Left ventricle myocardium superior (tissue), 1 donor: ENCODE data around the gene ERG. TPM values are rescaled to one million over a fixed set of nuclear protein-coding genes. Genes with fewer than 3 reads are reported as not detected.

Experiments used
- ATAC-seq: fragments of 200-7000 bp; cut with Tn5 transposase; one replicate; pipeline ENCODE4 v1.9.1; 2020; ENCODE audit warnings: mild to moderate bottlenecking, moderate library complexity
- DNase-seq: peaks from one replicate; pipeline ENCODE4 v3.0.0-alpha.2; 2020
- intact Hi-C: fragments of 100-400 bp; cut with micrococcal nuclease; formaldehyde crosslinking; loops from one replicate; pipeline ENCODE4 v1.11.0; 2022
- long read RNA-seq: library from polyadenylated mRNA; unstranded; transcript quantifications from one replicate; pipeline ENCODE4 v2.0.0, GENCODE V29; 2021
- total RNA-seq: library from RNA; stranded (reverse); fragmentation: NEBNext Ultra II Directional; extraction: Animal tissue kit (Norgen Biotek cat#: 25700); gene quantifications from one replicate; pipeline ENCODE4 v1.2.1, GENCODE V29; 2021
- donor health status: DM: no; HTN: yes; CAD: no; lungs with severe emphysema.

Gene ERG, protein sequence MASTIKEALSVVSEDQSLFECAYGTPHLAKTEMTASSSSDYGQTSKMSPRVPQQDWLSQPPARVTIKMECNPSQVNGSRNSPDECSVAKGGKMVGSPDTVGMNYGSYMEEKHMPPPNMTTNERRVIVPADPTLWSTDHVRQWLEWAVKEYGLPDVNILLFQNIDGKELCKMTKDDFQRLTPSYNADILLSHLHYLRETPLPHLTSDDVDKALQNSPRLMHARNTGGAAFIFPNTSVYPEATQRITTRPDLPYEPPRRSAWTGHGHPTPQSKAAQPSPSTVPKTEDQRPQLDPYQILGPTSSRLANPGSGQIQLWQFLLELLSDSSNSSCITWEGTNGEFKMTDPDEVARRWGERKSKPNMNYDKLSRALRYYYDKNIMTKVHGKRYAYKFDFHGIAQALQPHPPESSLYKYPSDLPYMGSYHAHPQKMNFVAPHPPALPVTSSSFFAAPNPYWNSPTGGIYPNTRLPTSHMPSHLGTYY
- total RNA-seq = 19.3 TPM
- long read RNA-seq, full-length matches to known transcripts = 2 of 6 reads
- long read RNA-seq, partial matches to known transcripts = 0 of 6 reads
- long read RNA-seq, other reads (novel, unspliced or antisense) = 4 of 6 reads

DNA sequence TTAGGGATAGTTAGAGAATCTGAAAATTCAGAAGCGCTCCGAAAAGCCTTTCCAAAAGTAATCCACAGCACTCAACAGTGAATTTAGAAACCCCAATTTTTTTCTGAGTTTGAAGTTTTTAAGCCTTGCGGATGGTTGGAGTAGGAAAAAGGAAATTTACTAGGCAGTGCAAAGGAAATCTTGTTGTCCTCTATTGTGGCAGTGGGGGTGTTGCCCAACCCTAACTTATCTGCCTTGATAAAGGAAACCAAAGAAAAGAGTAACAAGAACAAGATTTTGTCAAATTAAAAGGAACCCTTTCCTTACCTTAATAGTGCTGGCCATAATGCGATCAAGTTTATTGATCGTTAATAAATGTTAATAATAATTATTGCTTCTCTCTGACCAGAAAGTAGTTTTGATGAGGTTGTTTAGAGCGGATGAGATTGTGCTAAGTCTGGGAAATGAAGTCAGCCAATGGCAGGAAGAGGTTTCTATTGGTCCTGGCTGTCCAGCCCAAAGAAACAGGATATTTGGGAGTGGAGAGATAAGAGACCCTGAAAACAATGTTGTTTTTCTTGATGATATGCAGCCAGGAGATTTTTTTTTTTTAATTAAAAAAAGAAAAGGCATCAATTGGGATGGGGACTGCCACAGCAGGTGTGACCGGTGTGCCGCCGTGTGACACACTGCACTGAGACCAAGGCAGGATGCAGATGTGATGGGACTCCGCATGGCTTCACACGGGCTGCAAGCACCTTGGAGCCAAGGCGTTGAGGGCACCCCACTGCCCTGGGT, at the start of gene ERG:
Gene ERG (minus strand): TSS at position 421 of the 777 bp plus-strand sequence. CDS start 97 bp downstream, at position 324.
- peak; percentile 49 for DNase-seq
- intact Hi-C loops = loop anchor here (10.0 kb wide), 1 partner anchor 113 kb away; no protein-coding TSS in a partner anchor
- ATAC-seq = peak; percentile 73

- intact Hi-C loops = no loop called here
- DNase-seq (no peak), ATAC-seq (no peak)
Measured at GRCh38 chr21:38544661-38545060, 46.4 kb upstream of the ERG start.

- ATAC-seq (no peak), DNase-seq (no peak)
- intact Hi-C loops = no loop called here
Measured at GRCh38 chr21:38542263-38542662, 44.0 kb upstream of the ERG start.

DNA sequence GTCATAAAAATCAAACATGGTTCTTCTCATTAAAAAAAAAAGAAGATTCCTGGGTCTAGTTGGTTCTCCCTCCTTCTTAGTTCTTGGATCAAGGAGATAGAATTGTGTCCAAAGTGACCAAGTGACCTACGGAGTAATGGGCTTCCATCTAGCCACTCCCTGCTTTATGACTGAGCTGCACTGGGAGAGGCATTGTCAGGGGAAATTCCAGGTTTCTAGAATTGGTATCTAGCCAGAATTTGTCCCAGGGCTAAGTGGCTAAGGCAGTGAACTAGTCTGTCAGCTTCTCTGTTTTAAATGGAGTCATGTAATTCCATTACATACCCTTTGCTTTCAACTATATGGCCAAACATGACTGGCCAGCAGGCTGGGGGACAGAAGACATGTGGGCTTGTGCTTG, 40.1 kb upstream of the ERG start:
- DNase-seq (no peak), ATAC-seq (no peak)
- intact Hi-C loops = no loop called here

- intact Hi-C loops = no loop called here
- DNase-seq (no peak), ATAC-seq (no peak)
Measured at GRCh38 chr21:38534591-38534990, 36.3 kb upstream of the ERG start.

DNA sequence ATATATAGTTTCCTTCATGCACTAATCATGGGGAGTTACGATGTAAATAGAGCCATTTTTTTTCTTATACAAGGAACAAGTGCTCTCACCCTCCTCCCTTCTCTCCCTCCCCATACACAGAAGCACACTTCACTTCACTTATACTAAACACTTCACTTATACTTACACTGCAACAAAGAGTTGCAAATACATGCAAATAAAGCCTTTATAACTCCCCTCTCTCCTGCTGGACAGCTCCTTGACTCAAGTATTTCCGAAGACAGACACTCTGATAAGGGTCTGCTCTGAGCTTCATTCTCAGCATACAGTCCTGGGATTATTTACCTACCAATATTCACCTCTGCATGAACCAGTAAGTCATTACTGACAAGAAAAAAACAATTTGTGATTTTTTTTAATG, 35.6 kb upstream of the ERG start:
- DNase-seq (no peak), ATAC-seq (no peak)
- intact Hi-C loops = no loop called here

DNA sequence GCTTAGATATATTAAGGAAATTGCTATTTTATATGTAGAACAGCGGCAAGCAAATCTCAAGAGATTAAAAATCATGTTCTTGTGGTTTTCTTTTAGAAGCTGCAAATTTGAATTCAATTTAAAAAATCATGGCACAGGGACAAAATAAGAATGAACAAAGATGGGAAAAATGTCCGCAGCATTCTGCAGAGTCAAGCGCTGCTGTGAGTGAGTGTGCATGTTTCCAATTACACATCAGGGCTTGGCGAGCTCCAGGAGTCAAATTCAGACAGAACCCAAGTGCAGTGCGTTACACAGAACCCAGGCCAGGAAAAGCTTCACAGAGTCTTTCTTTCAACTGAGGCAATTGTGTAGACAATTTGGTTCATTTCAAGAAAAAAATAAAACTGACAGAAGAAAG, 33.3 kb upstream of the ERG start:
- peak; percentile 51 for ATAC-seq
- no peak for DNase-seq
- intact Hi-C loops = no loop called here

- DNase-seq = no peak
- intact Hi-C loops = no loop called here
- ATAC-seq = no peak
Measured at GRCh38 chr21:38531039-38531541, 32.8 kb upstream of the ERG start.

DNA sequence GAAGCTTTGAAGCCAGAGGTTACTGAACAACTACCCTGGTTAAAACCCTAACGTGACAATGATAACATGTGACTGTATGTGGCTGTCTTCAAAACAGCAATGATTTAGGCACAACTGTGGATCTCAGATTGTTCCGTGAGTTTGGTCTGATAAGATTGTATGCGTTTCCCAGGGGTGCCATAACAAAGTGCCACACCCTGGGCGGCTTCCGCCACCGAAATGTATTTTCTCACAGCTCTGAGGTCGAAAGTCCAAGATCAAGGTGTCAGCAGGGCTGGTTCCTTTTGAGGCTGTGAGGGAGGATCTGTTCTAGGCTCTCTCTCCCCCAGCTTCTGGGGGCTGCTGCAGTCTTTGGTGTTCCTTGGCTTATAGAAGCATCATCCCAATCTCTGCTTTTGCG, 29.5 kb upstream of the ERG start:
- intact Hi-C loops = no loop called here
- ATAC-seq = no peak
- DNase-seq = no peak

GRCh38 chr21:38525454-38525853, 27.2 kb upstream of the ERG start:
- no peak for DNase-seq
- intact Hi-C loops = no loop called here
- ATAC-seq = no peak

DNA sequence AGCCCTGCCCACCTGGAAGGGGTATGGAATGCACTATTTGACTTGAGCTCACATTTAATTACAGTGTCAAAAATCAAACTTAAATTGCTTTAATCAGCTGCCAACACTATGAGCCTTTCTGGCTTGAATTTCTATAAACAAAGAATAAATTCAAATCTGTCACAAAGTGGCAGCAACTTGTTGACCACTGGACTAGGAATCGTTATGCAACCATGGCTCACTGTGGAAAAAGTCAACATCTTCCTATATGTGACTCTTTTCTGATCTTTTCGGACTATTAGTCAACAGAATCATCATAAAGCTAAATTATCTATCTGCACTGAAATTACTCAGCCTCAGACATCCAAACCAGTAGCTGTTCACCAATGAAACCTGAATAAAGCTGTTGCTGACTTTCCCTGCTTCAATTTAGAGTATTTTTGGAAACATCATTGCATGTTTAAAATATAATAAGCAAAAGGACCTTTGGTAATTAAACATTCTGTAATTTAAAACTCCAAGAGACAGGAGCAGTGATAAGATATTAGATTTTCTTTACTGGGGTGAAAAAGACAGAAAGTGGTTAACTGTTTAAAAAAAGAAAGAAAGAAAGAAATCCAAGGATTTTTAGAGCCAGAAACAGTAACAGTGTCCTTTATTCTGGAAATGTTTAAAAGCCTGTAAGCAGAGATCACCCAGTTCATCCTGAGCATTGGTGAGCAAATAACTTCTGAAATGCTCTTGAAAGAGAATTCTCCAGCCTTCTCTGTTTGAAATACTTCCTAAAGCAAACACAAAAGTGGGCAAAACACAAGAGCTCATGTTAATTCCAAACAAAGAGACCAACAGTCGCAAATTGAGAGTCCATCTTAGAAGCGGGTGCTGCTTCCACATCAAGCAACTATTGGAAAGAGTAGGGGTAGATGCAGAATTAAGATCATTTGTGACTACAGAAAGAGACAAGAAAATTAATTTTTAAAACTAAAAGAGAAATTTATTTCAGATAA, 26.2 kb upstream of the ERG start:
- ATAC-seq (no peak), DNase-seq (no peak)
- intact Hi-C loops = no loop called here

GRCh38 chr21:38520511-38520910, 22.2 kb upstream of the ERG start:
- intact Hi-C loops = no loop called here
- ATAC-seq (no peak), DNase-seq (no peak)

DNA sequence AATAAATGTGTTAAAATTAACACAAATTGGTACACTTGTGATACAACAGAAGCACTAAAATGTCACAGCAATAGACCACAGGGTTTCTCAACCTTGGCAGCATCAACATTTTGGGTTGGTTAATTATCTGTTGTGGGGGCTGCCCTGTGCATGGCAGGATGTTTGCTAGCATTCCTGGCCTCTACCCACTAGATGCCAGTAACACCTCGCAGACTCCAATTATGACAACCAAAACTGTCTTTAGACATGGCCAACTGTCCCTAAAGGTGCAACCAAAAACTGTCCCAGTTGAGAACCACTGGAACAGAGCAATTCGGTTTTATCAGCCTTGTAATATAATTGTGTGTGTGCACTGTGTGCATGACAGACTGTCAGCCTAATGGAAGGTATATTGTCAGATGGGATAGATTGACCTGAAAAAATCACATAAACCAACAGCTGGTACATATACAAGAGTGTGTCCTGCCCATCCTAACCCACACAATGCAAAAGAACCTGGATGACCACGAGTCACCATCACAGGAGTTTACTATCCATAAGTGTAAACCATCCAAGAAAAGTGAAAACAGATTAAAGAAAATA, 13.5 kb upstream of the ERG start:
- ATAC-seq = no peak
- DNase-seq = no peak
- intact Hi-C loops = loop anchor here (10.0 kb wide), 1 partner anchor 193 kb away; no protein-coding TSS in a partner anchor

DNA sequence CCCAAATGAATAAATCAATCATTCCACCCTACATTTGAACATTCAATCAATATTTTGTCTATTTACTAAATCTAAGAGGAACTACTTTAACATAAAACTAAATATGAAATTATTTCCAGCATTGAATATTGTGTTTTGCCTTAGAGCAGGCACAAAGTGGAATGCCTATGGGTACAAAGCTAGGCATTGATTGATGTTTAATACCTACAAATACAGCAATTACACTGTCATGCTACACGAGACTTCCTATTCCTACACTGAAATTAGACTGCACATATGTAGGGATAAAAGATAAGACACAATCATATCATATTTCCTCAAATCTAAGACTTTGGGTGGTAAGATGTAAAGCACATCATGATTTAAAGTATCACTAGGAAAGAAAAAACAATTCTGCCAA, 12.9 kb upstream of the ERG start:
- DNase-seq = no peak
- intact Hi-C loops = loop anchor here (10.0 kb wide), 1 partner anchor 194 kb away; no protein-coding TSS in a partner anchor
- no peak for ATAC-seq

DNA sequence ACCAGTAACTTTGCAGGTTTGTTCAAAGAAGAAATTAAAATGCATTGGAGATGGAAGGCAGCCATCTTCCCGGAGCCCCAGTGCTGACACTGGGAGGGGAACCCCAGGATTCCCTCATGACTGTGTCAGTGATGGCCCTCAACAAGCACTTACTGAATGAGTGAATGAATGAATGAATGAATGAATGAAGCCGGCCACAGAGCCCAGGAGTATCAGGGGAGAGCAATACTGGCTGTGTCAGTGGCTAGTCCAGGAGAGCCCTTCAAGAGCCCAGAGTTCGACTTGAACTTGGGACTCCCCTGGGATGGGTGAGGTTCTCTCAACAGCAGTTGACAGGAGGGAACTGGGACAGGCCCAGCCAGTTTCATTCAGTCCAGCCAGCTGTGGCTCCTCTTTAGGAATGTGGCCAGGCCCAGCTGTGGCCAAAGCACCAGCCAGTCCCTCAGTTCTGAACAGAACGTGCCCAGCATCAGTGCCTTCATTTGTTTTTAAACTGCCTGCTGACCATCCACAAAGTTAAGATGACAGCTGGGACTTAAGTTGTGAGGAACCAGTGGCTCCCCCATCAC, 9.2 kb upstream of the ERG start:
- DNase-seq (no peak), ATAC-seq (no peak)
- intact Hi-C loops = no loop called here

GRCh38 chr21:38506661-38507281, 8.5 kb upstream of the ERG start:
- ATAC-seq (peak; percentile 59), DNase-seq (peak; percentile 36)
- intact Hi-C loops = no loop called here

DNA sequence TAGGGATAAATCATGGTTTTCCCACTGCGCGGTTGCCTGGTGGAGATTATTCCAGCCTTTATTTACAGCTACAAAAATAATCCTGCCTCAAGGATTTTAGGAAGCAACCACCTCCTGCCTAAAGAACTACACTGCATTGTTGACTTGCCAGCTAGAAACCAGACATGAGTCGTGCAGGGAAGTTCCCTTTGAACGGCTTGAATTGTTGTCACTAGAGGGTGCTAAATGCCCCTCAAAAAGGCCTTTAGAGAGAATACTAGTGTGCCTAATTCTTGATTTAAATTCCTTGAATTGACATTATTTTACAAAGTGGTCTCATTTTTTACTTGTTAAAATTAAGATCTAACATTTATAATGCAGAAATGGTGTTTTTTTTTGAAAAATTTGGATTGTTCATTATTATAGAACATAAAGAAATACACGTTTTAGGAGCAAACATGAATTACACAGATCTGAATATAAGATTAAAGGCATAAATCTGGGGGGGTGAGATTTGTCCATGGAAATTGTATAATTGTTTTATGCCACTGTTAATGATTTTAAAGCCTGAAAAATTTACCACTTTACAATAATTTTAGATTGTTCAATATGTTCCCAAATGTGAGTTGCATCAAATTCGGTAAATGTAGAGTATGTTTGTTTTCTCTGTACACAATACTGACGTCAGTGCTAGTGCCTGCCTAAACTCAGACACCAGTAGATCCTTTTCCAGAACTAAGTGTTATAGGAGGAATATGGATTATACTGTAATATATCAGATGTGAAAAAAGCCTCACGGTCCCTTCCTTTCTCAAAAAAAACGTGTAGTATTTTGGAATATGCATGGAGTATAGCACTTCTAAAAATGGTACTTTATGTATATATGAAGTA, 7.6 kb upstream of the ERG start:
- DNase-seq (no peak), ATAC-seq (peak; percentile 91)
- intact Hi-C loops = no loop called here
